ENCODE data around the gene ZEB1.
A peak's percentile ranks its signal among the peaks of the same experiment; 100 is the strongest.
"Not testable (repeated sequence)": the region's sequence is repeated elsewhere in the genome, so short reads cannot be mapped to it uniquely, and the experiment has no call there.

Gene ZEB1

DNA sequence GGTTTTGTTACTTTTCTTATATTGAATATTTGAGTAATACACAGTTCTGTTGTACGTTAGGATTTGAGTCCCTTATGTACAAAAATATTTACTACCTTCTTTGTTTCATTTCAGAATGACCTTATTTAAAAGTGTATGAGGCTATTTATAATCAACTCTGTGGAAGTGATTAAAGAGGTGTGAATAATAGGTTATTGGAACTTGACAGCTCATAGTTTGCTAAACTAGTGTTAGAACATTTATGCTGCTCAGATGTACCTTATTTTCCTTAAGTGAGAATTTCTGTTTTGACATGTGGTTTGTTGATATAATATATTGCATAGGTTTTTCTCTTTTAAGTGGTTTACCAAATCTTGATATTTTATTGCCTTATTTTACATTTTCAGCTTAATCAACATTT lies 105.5 kb downstream of the ZEB1 start:
- DNase-seq (ENCODE audit: low read depth): no peak

- no peak for DNase-seq (ENCODE audit: low read depth)
These were observed 107.4 kb downstream of the ZEB1 start for GRCh38 chr10:31426401-31426800.

DNA sequence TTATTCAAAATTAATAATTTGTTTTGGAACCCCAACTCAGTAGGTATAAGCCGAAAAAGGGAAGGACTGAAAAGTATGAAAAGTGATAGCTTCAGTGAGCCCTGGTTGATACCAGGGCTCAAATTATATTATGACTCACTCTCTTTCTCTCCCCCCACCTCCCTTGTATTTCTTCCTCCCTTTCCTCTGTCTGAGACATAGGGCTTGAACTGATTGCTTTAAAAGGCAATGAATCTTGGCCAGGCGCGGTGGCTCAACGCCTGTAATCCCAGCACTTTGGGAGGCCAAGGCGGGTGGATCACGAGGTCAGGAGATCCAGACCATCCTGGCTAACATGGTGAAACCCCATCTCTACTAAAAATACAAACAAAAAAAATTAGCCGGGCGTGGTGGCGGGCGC lies 108.3 kb downstream of the ZEB1 start:
- not testable (repeated sequence) for DNase-seq (ENCODE audit: low read depth)

GRCh38 chr10:31428499-31428898 lies 109.5 kb downstream of the ZEB1 start:
- DNase-seq (ENCODE audit: low read depth): not testable (repeated sequence)

DNA sequence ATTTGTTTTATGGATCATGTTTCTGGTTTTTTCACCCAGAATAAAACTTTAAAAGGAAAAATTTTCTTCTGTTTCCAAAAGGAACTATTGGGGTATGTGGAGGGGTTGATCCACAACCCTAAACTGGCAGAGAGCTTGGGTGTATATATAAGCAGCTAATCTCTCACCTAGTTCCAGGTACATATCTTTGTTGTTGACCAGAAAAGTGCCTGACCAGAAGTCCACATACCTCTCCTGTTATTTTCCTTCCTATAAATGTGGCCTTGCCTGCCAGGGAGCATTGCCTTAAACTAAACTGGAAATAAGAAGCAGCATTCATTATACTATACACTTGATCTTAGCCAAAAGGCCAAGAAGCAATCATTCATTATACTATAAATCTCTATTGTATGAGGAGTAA lies 112.0 kb downstream of the ZEB1 start:
- DNase-seq (ENCODE audit: low read depth): no peak

GRCh38 chr10:31437959-31438358 lies 118.9 kb downstream of the ZEB1 start:
- no peak for DNase-seq (ENCODE audit: low read depth)

- no peak for DNase-seq (ENCODE audit: low read depth)
These were observed 132.8 kb downstream of the ZEB1 start for GRCh38 chr10:31451766-31452165.

DNA sequence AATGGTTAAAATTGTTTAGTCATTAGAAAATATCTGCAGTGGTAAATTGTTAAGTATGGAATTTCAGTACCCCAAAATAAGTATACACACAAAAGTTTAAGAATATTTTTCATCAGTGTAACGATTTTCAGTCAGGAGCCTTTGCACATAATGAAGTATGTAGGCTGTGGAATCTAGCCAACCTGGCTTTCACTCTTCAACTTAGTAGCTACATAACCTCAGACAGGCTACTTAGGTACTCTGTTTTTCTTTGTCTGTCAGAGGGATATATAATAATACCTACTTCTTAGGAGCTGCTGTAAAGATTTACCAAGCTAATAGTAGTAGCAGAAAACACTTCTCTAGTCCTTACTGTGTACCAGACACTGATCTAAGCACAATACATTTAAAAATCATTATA lies 137.5 kb downstream of the ZEB1 start:
- no peak for DNase-seq (ENCODE audit: low read depth)

- no peak for DNase-seq (ENCODE audit: low read depth)
These were observed 138.8 kb downstream of the ZEB1 start for GRCh38 chr10:31457858-31458257.

- DNase-seq (ENCODE audit: low read depth): no peak
These were observed 140.0 kb downstream of the ZEB1 start for GRCh38 chr10:31458974-31459373.

DNA sequence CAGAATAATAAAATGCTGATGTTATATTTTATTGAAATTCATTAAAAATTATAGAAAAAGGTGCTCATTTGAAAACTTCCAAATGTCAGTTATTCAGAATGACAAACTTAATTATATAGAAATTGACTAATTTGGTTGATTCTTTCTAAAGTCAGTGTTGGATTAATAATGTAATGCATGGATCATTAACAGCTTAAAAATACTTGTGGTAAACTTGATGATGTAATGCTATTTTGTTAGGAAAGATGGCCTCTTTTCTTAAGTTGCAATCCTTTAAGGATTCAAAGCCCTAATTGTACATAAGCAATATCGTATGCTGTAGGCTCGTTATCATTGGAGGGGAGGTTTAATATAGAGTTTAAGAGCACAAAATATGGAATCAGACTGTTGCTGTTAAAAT lies 141.2 kb downstream of the ZEB1 start:
- no peak for DNase-seq (ENCODE audit: low read depth)

GRCh38 chr10:31464552-31464951 lies 145.5 kb downstream of the ZEB1 start:
- no peak for DNase-seq (ENCODE audit: low read depth)

- DNase-seq (ENCODE audit: low read depth): no peak
These were observed 147.3 kb downstream of the ZEB1 start for GRCh38 chr10:31466313-31466712.

DNA sequence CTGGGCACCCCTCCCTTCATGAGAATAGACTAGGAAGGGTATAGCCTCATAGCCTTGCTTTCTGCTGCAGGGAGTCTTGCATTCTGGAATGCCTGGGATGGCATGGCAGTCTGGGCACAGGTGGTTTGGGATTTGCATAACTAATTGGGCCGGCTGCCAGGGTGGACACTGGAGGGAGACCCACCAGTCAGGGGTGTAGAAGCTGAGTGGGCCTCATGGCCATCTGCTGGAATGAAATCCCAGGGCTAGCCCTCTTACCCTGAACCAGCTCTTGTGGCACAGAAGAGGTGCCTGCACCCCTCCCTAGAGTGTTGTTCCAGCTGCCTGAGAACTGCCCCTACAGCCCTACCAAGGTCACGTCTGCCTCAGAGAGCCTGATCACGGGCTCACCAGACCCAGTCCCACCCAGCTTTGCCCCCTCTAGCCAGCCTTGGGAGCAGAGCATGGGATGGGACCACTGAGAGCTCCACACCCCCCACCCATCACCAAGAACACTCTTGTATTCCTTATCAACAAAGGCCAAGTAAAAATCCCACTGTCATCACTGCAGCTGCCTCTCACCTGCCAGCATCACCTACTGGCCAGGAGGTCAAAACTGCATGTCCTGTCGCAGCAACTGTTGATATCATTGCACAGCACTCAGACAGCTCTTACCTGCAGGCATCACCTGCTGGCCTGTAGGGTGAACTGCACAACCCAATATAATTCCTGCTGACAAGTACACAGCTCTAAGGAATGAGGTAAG lies 148.9 kb downstream of the ZEB1 start:
- DNase-seq (ENCODE audit: low read depth): no peak

GRCh38 chr10:31468536-31468859 lies 149.5 kb downstream of the ZEB1 start:
- DNase-seq (ENCODE audit: low read depth): no peak

DNA sequence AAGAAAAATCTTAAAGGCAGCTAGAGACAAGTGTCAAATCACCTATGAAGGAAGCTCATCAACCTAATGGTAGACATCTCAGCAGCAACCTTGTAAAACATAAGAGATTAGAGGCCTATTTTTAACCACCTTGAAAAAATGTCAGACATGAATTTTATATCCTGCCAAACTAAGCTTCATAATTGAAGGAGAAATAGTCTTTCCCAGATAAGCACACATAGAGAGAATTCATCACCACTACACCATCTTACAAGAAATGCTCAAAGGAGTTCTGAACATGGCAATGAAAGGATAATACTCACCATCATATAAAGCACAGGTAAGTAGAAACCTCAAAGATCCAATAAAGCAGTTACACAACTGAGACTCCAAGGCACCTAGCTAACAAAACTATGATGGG lies 156.5 kb downstream of the ZEB1 start:
- no peak for DNase-seq (ENCODE audit: low read depth)

GRCh38 chr10:31476088-31476487 lies 157.1 kb downstream of the ZEB1 start:
- no peak for DNase-seq (ENCODE audit: low read depth)

- no peak for DNase-seq (ENCODE audit: low read depth)
These were observed 158.6 kb downstream of the ZEB1 start for GRCh38 chr10:31477584-31477983.

- no peak for DNase-seq (ENCODE audit: low read depth)
These were observed 160.7 kb downstream of the ZEB1 start for GRCh38 chr10:31479752-31480151.

DNA sequence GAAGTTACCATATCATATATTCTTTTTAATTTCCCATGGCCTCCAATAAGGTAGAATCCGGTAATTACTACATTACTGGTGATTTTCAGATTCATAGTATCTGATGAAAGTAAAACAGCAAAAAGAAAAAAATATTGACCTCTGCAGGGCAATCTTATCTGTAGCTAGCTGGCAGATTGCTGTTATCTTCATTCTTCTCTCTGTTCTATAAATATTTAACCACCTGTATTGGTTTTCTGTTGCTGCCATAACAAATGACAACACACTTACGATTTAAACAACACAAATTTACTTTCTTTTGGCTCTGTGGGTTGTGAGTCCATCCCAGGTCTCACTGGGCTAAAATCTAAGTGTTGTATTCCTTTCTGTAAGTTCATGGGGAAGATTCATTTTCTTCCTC lies 164.5 kb downstream of the ZEB1 start:
- no peak for DNase-seq (ENCODE audit: low read depth)

DNA sequence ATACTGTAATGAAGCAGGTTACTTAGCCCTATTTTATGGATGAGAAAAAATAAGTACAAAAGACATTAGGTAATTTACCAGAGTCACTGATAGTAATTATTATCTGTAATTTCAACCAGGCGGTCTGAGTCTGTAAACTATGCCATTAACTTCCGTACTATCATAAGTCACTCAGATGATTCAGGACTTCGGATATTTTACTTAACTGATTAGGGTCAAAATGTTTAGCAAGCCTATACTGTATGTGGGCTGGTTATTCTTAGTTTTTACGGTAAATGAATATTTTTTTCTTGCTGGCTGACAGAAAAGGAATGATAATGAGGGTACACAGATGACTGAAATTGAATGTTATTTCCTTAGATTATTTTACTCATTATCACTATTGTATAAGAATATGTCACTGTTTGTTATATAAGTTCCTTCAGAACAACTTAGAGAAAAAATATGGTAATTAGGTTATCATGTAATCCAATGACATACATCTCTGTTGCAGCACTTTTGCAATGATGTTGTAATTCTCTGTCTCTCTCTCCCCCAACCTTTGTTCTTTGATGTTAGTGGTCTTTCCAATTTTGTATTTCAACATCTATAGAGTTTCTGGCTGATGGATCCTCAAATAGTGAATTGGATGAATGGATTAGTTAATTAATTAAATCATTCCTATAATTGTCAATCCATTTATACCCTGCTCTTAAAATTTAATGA lies 165.6 kb downstream of the ZEB1 start:
- no peak for DNase-seq (ENCODE audit: low read depth)

DNA sequence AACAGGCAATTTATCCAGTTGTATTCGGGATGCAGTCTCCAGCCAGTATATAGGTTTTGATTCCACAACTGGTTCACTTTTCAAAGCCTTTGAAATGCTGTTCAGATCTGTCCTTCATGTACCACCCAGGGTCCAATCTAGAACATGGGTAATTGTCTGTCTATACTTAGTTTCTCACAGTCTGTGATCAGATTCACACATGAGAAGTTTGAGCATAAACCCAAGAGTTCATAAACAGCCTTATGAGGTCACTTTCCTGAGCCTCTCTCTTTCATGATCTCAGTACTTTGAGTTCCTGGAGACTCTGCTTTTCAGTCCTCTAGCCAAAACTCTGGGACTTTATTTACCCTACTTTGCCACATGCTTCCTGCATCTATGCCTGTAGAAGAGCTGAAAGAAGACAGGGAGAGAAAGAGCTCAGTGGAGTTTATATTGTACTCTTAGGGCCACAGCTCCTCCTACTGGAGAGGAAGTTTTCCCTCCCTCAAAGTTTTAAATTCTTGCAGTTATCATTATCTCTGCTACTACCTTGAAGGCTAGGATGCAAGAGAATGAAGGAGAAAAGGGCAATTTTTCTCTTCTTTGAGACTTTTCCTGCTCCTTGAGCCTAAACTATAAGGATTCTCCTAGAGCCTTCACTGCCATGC lies 172.0 kb downstream of the ZEB1 start:
- DNase-seq (ENCODE audit: low read depth): peak; percentile 11

GRCh38 chr10:31507427-31507826 lies 188.4 kb downstream of the ZEB1 start:
- DNase-seq (ENCODE audit: low read depth): no peak

All from activated T-cell treated with anti-CD3 and anti-CD28 coated beads for 24 hours (primary cell).